ENCODE results near the gene STAT4.

DNA sequence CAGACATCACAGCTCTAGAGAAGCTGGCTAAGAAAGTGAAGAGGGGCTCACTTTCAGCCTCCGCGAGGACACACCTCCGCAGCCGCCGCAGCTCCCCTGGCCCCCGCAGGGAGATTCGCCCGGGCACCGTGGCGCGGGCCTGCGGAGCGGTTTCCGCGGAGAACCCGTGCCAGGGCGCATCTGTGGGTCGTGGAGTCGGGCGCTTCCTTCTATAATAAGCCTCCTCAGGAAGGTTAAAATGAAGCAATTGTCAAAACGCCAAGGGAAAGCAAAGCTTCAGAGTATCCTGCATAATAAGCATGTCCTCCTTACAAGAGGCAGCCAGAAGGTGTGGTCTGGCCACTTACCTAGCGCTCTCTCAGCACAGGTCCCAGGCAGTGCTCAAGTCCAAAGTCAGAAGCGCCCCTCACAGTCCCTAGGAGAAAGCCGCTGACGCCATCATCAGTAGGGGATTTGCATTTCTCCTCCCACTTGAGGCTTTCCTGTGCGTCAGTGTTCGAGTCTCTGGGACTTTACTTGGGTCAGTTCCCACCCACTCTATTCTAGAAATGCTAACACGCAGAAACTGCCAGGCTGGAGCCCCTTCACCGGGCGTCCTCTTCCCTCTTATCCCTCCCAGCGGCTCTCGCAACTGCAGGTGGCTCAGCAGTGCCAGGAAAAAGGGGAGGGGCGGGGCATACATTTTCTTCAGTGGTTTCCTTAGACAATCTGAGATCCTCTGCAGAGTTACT lies at the start of gene STAT4:
- TF ChIP-seq, protein P1, sequence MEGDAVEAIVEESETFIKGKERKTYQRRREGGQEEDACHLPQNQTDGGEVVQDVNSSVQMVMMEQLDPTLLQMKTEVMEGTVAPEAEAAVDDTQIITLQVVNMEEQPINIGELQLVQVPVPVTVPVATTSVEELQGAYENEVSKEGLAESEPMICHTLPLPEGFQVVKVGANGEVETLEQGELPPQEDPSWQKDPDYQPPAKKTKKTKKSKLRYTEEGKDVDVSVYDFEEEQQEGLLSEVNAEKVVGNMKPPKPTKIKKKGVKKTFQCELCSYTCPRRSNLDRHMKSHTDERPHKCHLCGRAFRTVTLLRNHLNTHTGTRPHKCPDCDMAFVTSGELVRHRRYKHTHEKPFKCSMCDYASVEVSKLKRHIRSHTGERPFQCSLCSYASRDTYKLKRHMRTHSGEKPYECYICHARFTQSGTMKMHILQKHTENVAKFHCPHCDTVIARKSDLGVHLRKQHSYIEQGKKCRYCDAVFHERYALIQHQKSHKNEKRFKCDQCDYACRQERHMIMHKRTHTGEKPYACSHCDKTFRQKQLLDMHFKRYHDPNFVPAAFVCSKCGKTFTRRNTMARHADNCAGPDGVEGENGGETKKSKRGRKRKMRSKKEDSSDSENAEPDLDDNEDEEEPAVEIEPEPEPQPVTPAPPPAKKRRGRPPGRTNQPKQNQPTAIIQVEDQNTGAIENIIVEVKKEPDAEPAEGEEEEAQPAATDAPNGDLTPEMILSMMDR (optimal IDR thresholded peaks at IDR 0.05 in 1 of 3, IDR thresholded peaks at IDR 0.05 in 1 of 3, conservative IDR thresholded peaks at IDR 0.05 in 1 of 3; ENCODE audit: extremely low read depth in 1 of 3, insufficient read depth in 2 of 3, low read length in 3 of 3), result no peak
- TF ChIP-seq EZH2 (IDR thresholded peaks at IDR 0.05; ENCODE audit: low read length), result no peak

Measured in keratinocyte (primary cell).